RWPE1 (cell line): ENCODE results near the gene GPR42.

ENCODE experiments used
- CTCF ChIA-PET: fragments of 350-600 bp; sonication (Branson Sonifier 250); formaldehyde crosslinking; extraction: SDS; loops from one replicate; lab custom pipeline; 2021; lab: Yijun Ruan, JAX
- POLR2A ChIA-PET: fragments of 400-600 bp; formaldehyde crosslinking; extraction: SDS; loops from one replicate; lab custom pipeline; 2020; ENCODE audit warnings: antibody characterized with exemption; ENCODE audit not compliant: low non-redundant PET; lab: Yijun Ruan, JAX
- DNase-seq: peaks from one replicate; pipeline ENCODE4 v3.0.0; 2012; ENCODE audit warnings: low spot score
- H3K27ac ChIP-seq: fragments of 450-650 bp; 2 replicates; pipeline ENCODE4 v1.5.1; 2017
- TF ChIP-seq, protein P1 (sequence below): fragments of 450-650 bp; conservative IDR thresholded peaks from 2 replicates; pipeline ENCODE4 v1.5.1; 2017; ENCODE audit warnings: low read depth, mild to moderate bottlenecking

Gene GPR42

DNA sequence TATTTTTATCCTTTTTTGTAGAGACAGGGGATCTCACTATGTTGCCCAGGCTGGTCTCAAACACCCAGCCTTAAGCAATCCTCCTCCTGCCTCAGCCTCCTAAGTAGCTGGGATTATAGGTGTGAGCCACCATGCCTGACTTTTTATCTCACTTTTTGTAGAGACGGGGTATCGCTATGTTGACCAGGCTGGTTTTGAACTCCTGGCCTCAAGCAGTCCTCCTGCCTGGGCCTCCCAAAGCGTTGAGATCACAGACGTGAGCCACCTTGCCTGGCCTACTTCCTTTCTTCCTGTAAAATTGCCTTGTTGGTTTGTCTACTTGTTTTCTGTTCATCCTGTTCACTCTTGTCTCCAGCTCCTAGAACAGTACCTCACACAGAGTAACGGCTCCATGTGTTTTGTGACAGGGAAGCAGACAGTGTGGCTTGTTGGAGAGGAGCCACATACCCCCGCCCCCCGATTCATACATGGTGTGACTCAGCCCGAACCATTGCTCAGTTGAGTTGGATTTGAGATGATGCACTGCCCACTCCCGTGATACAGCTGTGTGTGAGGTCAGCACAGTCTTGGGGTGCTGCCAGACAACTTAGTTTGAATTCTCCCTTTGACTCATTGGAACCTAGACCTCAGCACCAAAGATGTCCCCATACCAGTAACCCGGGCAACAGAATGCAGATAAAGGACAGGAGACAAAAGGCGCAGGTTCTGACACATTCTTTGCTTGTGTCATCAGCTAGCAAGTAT is 34.2 kb downstream of the GPR42 start:
- ChIA-PET POLR2A (no interaction called here), CTCF (interaction anchor here (0.5 to 0.7 kb wide), 2 partner anchors 54 to 95 kb away, joined by 3 to 6 read pairs; no protein-coding TSS in a partner anchor)
- peak overlapping the region; percentile 83 for H3K27ac ChIP-seq
- TF ChIP-seq, protein P1, sequence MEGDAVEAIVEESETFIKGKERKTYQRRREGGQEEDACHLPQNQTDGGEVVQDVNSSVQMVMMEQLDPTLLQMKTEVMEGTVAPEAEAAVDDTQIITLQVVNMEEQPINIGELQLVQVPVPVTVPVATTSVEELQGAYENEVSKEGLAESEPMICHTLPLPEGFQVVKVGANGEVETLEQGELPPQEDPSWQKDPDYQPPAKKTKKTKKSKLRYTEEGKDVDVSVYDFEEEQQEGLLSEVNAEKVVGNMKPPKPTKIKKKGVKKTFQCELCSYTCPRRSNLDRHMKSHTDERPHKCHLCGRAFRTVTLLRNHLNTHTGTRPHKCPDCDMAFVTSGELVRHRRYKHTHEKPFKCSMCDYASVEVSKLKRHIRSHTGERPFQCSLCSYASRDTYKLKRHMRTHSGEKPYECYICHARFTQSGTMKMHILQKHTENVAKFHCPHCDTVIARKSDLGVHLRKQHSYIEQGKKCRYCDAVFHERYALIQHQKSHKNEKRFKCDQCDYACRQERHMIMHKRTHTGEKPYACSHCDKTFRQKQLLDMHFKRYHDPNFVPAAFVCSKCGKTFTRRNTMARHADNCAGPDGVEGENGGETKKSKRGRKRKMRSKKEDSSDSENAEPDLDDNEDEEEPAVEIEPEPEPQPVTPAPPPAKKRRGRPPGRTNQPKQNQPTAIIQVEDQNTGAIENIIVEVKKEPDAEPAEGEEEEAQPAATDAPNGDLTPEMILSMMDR: no peak
- peak; percentile 90 for DNase-seq

GRCh38 chr19:35407619-35408018 is 36.8 kb downstream of the GPR42 start:
- no peak overlapping the region for H3K27ac ChIP-seq
- TF ChIP-seq, protein P1: no peak
- ChIA-PET POLR2A (no interaction called here), CTCF (no interaction called here)
- DNase-seq: no peak

DNA sequence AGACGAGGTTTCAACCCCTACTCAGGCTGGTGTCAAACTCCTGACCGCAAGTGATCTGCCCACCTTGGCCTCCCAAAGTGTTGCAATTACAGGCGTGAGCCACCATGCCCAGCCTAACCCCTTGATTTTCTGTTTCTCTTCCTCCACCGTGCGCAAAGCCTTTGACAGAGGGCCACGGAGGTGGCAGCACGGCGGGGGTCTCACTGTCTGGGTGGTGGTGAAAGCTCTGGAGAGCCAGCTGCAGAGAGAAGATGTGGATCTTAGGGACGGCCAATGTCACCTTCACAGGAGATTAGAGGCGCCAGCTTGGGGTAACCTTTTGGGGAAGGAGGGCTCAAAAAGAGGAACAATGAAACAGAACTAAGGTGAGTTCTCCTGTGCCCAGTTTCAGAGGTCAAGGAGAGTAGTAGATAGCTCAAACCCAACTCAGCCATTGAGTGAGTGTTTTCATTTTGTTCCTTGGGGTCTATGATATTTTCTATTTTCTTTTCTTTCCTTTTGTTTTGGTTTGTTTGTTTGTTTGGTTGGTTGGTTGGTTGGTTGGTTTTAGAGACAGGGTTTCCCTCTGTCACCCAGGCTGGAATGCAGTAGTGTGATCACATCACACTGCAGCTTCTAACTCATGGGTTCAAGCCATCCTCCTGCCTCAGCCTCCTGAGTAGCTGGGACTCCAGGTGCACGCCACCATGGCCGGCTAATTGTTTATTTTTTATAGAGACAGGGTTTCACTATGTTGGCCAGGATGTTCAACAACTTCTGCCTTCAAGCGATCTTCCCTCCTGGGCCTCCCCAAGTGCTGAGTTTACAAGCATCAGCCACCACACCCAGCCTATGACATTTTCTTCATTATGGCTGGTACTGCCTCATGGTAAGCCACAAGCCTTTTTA is 37.7 kb downstream of the GPR42 start:
- TF ChIP-seq, protein P1: no peak
- CTCF ChIA-PET: no interaction called here
- POLR2A ChIA-PET: no interaction called here
- no peak overlapping the region for H3K27ac ChIP-seq
- no peak for DNase-seq

GRCh38 chr19:35409191-35409590 is 38.3 kb downstream of the GPR42 start:
- ChIA-PET CTCF (no interaction called here), POLR2A (no interaction called here)
- H3K27ac ChIP-seq: no peak overlapping the region
- TF ChIP-seq, protein P1: no peak
- DNase-seq: no peak

- no peak for DNase-seq
- ChIA-PET CTCF (interaction anchor here (0.6 kb wide), 1 partner anchor 15 kb away, joined by 4 read pairs; no protein-coding TSS in a partner anchor), POLR2A (no interaction called here)
- H3K27ac ChIP-seq: no peak overlapping the region
- TF ChIP-seq, protein P1: no peak
These were observed 39.6 kb downstream of the GPR42 start for GRCh38 chr19:35410487-35410886.

DNA sequence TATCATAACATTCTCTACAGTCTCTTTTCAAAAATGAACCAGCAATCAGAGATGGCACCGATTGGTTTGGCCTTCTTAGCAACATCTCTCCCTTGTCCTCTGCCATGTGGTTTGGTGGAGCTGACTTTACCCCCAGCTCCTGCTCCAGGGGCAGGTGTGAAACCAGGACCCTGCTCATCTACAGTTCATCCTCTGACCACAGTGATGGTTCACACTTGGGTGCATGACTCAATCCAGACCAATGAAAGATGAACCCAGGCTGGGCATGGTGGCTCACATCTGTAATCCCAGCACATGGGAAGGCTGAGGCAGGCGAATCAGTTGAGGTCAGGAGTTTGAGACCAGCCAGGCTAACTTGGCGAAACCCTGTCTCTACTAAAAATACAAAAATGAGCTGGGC is 43.6 kb downstream of the GPR42 start:
- TF ChIP-seq, protein P1: no peak
- ChIA-PET POLR2A (interaction anchor here (0.7 kb wide), 1 partner anchor 273 kb away, joined by 10 read pairs; no protein-coding TSS in a partner anchor), CTCF (no interaction called here)
- no peak overlapping the region for H3K27ac ChIP-seq
- no peak for DNase-seq
